ENCODE results near the gene OR4X2. TPM values are rescaled to one million over a fixed set of nuclear protein-coding genes. Genes with fewer than 3 reads are reported as not detected.
"Not testable (repeated sequence)": the region's sequence is repeated elsewhere in the genome, so short reads cannot be mapped to it uniquely, and the experiment has no call there.

The OR4X2 gene, protein sequence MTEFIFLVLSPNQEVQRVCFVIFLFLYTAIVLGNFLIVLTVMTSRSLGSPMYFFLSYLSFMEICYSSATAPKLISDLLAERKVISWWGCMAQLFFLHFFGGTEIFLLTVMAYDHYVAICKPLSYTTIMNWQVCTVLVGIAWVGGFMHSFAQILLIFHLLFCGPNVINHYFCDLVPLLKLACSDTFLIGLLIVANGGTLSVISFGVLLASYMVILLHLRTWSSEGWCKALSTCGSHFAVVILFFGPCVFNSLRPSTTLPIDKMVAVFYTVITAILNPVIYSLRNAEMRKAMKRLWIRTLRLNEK
- polyA plus RNA-seq (ENCODE audit: insufficient read depth in 1 of 5, insufficient read length in 5 of 5, low replicate concordance in 1 of 5), result not detected
- long read RNA-seq, donor 1, result 0 reads
- long read RNA-seq, donor 2, result 0 reads
- long read RNA-seq, donor 3, result 0 reads
- long read RNA-seq, donor 4, result 0 reads
- long read RNA-seq, donor 5, result 0 reads
- long read RNA-seq, donor 6, result 0 reads
- long read RNA-seq, donor 7, result 0 reads
- long read RNA-seq, donor 8, result 0 reads

DNA sequence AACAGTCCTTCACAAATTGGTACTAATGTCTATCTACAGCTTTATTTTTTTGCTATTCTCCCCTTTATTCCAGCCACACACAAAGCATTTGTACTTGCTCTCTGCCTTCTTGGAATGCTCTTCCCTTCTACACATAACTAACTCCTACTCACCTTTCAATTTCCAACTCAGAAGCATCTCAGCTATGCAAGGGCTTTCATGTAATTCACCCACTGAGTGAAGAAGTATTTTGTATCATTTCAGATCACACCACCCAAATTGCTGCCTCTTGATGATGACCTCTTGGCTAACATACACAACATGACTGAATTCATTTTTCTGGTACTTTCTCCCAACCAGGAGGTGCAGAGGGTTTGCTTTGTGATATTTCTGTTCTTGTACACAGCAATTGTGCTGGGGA lies at the start of gene OR4X2:
Gene OR4X2, plus strand, starts transcription at position 301 of the 400 bp plus-strand sequence. Its CDS starts 0 bp downstream, at position 301.
- DNase-seq, result no peak

DNA sequence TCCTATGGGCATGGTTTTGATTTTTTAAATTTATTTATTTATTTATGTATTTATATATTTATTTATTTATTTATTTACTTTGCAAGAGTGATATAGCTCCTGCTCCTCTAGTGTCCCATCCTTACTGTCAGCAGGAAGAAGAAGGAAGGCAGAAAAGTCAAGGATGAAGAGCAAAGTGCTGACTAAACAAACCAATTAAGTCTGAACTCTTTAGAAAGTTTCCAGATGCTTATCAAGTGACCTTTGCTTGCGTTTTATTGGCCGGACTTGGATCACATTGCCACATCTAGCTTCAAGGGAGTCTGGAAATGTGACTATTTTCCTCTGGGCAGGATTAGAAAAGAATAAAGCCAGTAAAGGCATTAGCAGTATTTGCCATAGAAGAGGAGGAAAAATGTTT lies 37.0 kb upstream of the OR4X2 start:
- no peak for DNase-seq

DNA sequence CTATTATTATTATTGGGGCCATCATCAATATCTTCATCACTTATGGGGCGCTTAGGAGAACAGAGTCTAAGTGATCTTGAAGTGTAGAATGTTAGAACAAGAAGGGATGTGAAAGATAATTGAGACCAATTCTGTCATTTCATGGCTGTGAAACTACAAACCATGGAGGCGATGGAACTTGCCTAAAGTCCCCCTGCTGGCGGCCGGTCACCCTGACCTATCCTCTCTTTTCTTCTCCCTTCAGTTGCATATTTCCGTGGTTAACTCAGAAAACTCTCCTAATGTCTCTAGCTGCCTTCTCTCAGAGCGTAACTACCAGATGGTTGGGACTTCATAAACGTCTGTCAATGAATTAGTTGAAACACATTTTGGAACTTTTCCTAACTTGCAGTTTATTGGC lies 34.9 kb upstream of the OR4X2 start:
- no peak for DNase-seq

DNA sequence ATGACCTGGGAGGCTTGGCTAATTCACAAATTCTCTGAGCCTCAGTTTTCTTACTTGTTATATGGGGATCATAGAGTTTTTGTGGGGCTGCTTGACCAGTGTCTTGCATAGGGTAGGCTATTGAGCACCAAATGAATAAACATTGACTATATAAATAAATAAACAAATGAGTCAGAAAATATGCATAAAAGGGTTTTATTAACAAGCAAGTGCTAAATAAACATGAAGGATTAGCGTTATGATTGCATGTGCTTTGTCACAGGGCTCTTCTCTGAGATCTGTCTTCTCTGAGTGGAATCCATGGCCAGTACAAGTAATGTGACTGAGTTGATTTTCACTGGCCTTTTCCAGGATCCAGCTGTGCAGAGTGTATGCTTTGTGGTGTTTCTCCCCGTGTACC lies 28.4 kb upstream of the OR4X2 start, which contains the start of gene OR4B1:
Gene OR4B1, plus strand, starts transcription at position 301 of the 400 bp plus-strand sequence. Its CDS starts 0 bp downstream, at position 301.
- DNase-seq, result no peak

DNA sequence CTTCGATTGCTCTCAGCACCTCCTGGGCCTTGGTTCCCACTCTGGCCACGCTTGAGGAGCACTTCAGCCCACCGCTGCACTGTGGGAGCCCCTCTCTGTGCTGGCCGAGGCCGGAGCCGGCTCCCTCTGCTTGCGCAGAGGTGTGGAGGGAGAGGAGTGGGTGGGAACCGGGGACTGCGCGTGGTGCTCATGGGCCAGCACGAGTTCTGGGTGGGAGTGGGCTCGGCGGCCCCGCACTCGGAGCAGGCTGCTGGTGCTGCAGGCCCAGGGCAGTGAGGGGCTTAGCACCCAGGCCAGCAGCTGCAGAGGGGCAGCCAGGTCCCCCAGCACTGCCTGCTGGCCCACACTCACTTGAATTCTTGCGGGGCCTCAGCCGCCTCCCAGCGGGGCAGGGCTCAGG lies 16.1 kb upstream of the OR4X2 start:
- no peak for DNase-seq

DNA sequence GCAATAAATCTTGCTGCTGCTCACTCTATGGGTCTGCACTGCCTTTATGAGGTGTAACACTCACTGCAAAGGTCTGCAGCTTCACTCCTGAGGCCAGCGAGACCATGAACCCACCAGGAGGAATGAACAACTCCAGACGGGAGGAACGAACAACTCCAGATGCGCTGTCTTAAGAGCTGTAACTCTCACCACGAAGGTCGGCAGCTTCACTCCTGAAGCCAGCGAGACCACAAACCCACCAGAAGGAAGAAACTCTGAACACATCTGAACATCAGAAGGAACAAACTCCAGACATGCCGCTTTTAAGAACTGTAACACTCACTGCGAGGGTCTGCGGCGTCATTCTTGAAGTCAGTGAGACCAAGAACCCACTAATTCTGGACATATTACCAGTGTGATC lies 14.8 kb upstream of the OR4X2 start:
- not testable (repeated sequence) for DNase-seq

DNA sequence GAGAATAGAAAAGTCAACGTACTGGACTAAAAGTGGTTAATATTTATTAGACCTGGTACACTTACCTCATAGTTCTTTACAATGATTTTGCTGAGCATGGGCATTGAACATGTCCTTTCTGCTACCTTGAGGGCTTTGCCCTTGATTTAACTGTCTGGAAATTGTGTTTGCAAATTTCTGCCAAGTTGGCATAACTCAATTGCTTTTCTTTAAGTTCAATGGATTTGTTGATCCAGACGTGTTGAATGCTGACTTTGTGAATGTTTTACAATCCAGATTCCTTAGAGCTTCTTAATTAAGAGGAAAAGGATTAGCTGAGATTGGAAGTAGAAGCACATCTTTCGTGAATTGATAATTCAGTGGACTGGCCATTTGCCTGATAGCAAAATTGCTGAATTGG lies 7.2 kb upstream of the OR4X2 start:
- no peak for DNase-seq

DNA sequence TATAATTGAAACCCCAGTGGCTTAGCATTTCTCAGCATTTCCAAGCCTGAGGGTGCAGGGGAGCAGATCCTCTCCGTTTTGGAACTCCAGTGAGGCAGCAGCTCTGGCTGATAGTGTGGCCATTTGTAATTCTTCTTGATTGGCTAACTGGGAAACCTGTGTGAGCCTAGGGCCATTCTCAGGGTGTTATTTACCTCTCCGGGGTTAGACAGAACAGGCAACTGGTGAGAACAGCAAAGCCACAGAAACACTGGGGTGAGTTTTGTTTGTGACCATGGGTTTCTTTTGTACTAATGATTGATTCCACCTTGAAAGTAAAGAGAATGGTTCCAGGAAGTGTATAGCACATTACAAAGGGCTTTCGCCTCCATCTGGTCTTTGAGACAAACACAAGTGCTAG lies 2.4 kb upstream of the OR4X2 start:
- DNase-seq, result no peak

DNA sequence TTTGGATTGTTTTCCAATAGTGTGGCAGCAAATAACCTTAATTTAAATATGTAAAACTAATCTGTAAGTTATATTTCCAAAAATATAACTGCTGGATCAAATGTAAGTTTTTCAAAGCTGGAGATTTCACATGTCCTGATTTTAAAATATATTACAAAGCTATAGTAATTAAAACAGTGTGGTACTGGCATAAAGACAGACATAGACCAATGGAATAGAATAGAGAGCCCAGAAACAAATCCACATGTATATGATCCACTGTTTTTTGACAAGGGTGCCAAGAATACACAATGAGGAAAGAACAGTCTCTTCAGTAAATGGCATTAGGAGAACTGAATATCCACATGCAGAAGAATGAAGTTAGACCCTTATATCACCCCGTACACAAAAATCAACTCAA lies 4.0 kb downstream of the OR4X2 start:
- DNase-seq, result no peak

DNA sequence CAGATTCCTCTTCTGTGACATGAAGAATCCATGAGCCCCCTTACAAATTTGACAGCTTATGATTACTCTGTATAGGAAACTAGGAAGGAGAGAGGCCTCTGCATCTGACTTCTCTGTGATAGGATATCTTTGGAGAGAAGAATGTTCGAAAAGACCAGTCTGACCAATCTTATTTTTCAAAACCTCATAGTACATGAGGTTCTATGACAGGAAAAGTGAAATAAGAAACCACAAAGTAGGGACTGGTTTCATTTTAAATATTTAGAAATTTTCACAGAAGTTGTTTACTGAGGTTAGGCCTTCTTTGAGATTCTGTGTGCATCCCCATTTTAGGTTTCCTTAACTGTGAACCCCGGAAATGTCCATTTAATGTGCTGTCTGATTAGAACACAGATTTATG lies 16.7 kb downstream of the OR4X2 start:
- DNase-seq, result no peak

DNA sequence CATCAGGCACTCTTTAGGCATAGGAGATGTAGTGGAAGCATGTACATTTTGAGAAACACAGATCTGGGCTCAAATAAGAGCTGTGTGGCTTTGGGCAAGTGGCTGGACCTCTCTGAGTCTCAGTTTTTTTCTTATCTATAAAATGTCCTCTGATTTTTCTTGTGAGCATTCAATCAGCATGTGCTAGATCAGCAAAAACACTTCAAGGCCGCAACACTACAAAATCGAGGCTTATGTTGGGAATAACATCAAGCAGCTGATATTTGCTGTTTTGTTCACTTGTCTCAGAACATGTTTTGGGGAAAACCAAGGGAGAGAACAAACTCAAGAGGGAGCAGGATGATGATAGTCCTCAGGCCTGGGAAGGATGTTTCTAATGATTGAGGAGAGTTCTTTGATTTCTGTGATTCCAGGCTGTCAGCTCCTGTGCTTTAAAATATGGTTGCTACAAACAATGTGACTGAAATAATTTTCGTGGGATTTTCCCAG lies 18.6 kb downstream of the OR4X2 start, which contains the start of gene OR4X1:
Gene OR4X1, plus strand, starts transcription at position 439 of the 489 bp plus-strand sequence. Its CDS starts 0 bp downstream, at position 439.
- DNase-seq, result no peak

DNA sequence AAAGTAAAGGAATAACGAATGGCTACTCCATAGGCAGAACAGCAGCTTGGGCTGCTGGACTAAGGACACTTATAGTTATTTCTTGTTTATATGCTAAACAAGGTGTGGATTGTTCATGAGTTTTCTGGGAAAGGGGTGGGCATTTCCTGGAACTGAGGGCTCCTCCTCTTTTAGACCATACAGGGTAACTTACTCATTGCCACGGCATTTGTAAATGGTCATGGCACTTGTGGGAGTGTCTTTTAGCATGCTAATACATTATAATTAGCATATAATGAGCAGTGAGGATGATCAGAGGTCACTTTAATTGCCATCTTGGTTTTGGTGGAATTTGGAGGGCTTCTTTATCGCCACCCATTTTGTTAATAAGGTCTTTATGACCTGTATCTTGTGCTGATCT lies 25.7 kb downstream of the OR4X2 start:
- DNase-seq, result no peak

DNA sequence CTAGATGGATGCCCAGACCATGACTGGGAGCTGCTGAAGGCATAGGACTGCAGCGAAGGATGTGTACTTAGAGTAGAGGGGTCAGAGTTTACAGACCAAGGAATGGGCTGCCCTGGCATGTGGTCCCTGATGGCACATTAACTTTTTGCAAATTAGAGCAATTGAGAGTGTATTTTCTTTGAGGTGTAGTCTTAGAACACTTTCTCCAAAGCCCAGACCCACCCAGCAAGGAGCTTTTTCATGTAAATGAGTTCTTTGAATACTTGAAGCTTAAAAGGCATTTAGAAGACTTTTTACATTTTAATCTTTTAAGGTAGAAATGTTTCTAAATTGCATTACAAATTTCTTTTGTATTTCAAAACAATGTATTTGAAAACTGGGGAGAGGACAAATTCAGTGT lies 27.7 kb downstream of the OR4X2 start:
- DNase-seq, result no peak

Other genes with a start within 250 kb of the OR4X2 start
- not detected for gene OR4B1, start 28.3 kb upstream of the OR4X2 start, polyA plus RNA-seq (ENCODE audit: insufficient read depth in 1 of 5, insufficient read length in 5 of 5, low replicate concordance in 1 of 5)
- not detected for gene OR4X1, start 18.8 kb downstream of the OR4X2 start, polyA plus RNA-seq (ENCODE audit: insufficient read depth in 1 of 5, insufficient read length in 5 of 5, low replicate concordance in 1 of 5)
- gene OR4S1, start 61.1 kb downstream of the OR4X2 start, polyA plus RNA-seq (ENCODE audit: insufficient read depth in 1 of 5, insufficient read length in 5 of 5, low replicate concordance in 1 of 5), result not detected
- not detected for gene OR4C3, start 79.8 kb downstream of the OR4X2 start, polyA plus RNA-seq (ENCODE audit: insufficient read depth in 1 of 5, insufficient read length in 5 of 5, low replicate concordance in 1 of 5)
- gene OR4C5, start 121.4 kb downstream of the OR4X2 start, polyA plus RNA-seq (ENCODE audit: insufficient read depth in 1 of 5, insufficient read length in 5 of 5, low replicate concordance in 1 of 5), result not detected
- gene OR4A47, start 243.7 kb downstream of the OR4X2 start, polyA plus RNA-seq (ENCODE audit: insufficient read depth in 1 of 5, insufficient read length in 5 of 5, low replicate concordance in 1 of 5), result not detected